H1 (cell line): ENCODE data around the gene MYO18A. TPM values are rescaled to one million over a fixed set of nuclear protein-coding genes. Genes with fewer than 3 reads are reported as not detected.

Experiments used
- CTCF ChIA-PET: fragments of 300-600 bp; sonication (Branson Sonifier 250); formaldehyde crosslinking; loops from one replicate; lab custom pipeline; 2021; ENCODE audit not compliant: partially characterized antibody; lab: Charles Lee
- POLR2A ChIA-PET: fragments of 300-600 bp; sonication (Branson Sonifier 250); formaldehyde crosslinking; loops from one replicate; lab custom pipeline; 2021; ENCODE audit warnings: inconsistent platforms; ENCODE audit not compliant: partially characterized antibody; lab: Charles Lee
- DNase-seq, 2 experiments: peaks; one replicate each; pipeline versions ENCODE4 v3.0.0 to v3.0.0-alpha.2; 2010 to 2022; ENCODE audit warnings: low spot score in 2 of 2, low read depth in 1 of 2, mixed read lengths in 1 of 2
- FAIRE-seq: peaks from 2 replicates; lab custom pipeline; 2011; peaks lifted over from hg19 to GRCh38; lab: Jason Lieb, UNC
- H2AFZ ChIP-seq: 2 replicates; pipeline ENCODE4 v1.8.1; 2012; ENCODE audit warnings: low read length, inconsistent platforms
- H2AK5ac ChIP-seq: 2 replicates; pipeline ENCODE4 v1.6.1; 2013; ENCODE audit warnings: low read depth, low read length
- H2BK120ac ChIP-seq: replicated peaks from 2 replicates; pipeline ENCODE3; 2013; ENCODE audit warnings: low read depth, low read length, inconsistent platforms
- H2BK12ac ChIP-seq: 2 replicates; pipeline ENCODE4 v1.6.1; 2013; ENCODE audit warnings: low read depth, low read length
- H2BK15ac ChIP-seq: 2 replicates; pipeline ENCODE4 v1.6.1; 2013; ENCODE audit warnings: low read length
- H2BK20ac ChIP-seq: 2 replicates; pipeline ENCODE4 v1.6.1; 2013; ENCODE audit warnings: low read length
- H2BK5ac ChIP-seq: 2 replicates; pipeline ENCODE4 v1.6.1; 2013; ENCODE audit warnings: low read depth, low read length
- H3K14ac ChIP-seq: 2 replicates; pipeline ENCODE4 v1.6.1; 2013; ENCODE audit warnings: inconsistent platforms; ENCODE audit not compliant: insufficient read length
- H3K18ac ChIP-seq: 2 replicates; pipeline ENCODE4 v1.6.1; 2013; ENCODE audit warnings: low read length; ENCODE audit errors: extremely low read depth
- H3K23ac ChIP-seq: 2 replicates; pipeline ENCODE4 v1.6.1; 2013; ENCODE audit warnings: inconsistent platforms; ENCODE audit not compliant: insufficient read length
- H3K23me2 ChIP-seq: 2 replicates; pipeline ENCODE4 v1.6.1; 2013; ENCODE audit warnings: low read depth, low read length
- H3K27ac ChIP-seq: 2 replicates; pipeline ENCODE4 v1.6.1; 2011; ENCODE audit warnings: low read depth, low read length, inconsistent platforms
- H3K27me3 ChIP-seq, 4 experiments: replicated peaks in 1 of 4; 1 replicate in 1 of 4; 2 replicates in 3 of 4; pipeline versions ENCODE4 v1.6.1 to v1.8.1; 2011 to 2013; ENCODE audit warnings: low read length in 3 of 4, mild to moderate bottlenecking in 3 of 4, inconsistent platforms in 2 of 4, mixed read lengths in 2 of 4, moderate library complexity in 1 of 4; ENCODE audit not compliant: control insufficient read depth in 3 of 4, insufficient read depth in 3 of 4; ENCODE audit errors: extremely low read depth in 1 of 4
- H3K36me3 ChIP-seq, 4 experiments: 2 replicates each; pipeline versions ENCODE4 v1.6.1 to v1.8.1; 2011 to 2013; ENCODE audit warnings: mild to moderate bottlenecking in 4 of 4, low read length in 3 of 4, moderate library complexity in 2 of 4, control low read depth in 1 of 4, inconsistent platforms in 1 of 4; ENCODE audit not compliant: insufficient read depth in 4 of 4, control insufficient read depth in 2 of 4
- H3K4ac ChIP-seq: replicated peaks from 2 replicates; pipeline ENCODE3; 2013; ENCODE audit warnings: low read length, low read depth, mixed read lengths, inconsistent platforms; ENCODE audit not compliant: insufficient read length
- H3K4me1 ChIP-seq, 4 experiments: replicated peaks in 1 of 4; 1 replicate in 1 of 4; 2 replicates in 3 of 4; pipeline versions ENCODE4 v1.6.1 to v1.8.1; 2011 to 2013; ENCODE audit warnings: low read length in 3 of 4, inconsistent platforms in 2 of 4, mixed read lengths in 1 of 4; ENCODE audit not compliant: insufficient read depth in 4 of 4, control insufficient read depth in 3 of 4
- H3K4me2 ChIP-seq, 2 experiments: 2 replicates each; pipeline versions ENCODE4 v1.6.1 to v1.8.1; 2011 to 2013; ENCODE audit warnings: low read depth in 2 of 2, low read length in 2 of 2, control low read depth in 1 of 2, inconsistent platforms in 1 of 2, mild to moderate bottlenecking in 1 of 2; ENCODE audit not compliant: insufficient read depth in 1 of 2
- H3K4me3 ChIP-seq, 4 experiments: fragments of 200-600, 300-600 bp in 1 of 4; sonication (generic), shearing (Covaris generic), sonication (Bioruptor Twin) in 1 of 4; 2 replicates each; pipeline versions ENCODE4 v1.5.1 to v1.8.1; 2011 to 2016; ENCODE audit warnings: low read length in 4 of 4, low read depth in 3 of 4, control low read depth in 2 of 4, inconsistent platforms in 2 of 4, mild to moderate bottlenecking in 2 of 4, mixed read lengths in 1 of 4, moderate library complexity in 1 of 4; ENCODE audit not compliant: insufficient read depth in 2 of 4; ENCODE audit errors: extremely low read depth in 1 of 4
- H3K56ac ChIP-seq: replicated peaks from 2 replicates; pipeline ENCODE3; 2013; ENCODE audit warnings: low read depth, mild to moderate bottlenecking, mixed read lengths, low read length, inconsistent platforms; ENCODE audit not compliant: insufficient read length
- H3K79me1 ChIP-seq: 2 replicates; pipeline ENCODE4 v1.6.1; 2013; ENCODE audit warnings: low read depth, low read length, control low read depth
- H3K79me2 ChIP-seq, 2 experiments: 2 replicates each; pipeline versions ENCODE4 v1.6.1 to v1.8.1; 2012 to 2013; ENCODE audit warnings: low read length in 2 of 2, mild to moderate bottlenecking in 2 of 2, inconsistent platforms in 1 of 2; ENCODE audit not compliant: insufficient read depth in 2 of 2, control insufficient read depth in 1 of 2
- H3K9ac ChIP-seq, 4 experiments: replicated peaks in 1 of 4; 1 replicate in 1 of 4; 2 replicates in 3 of 4; pipeline versions ENCODE4 v1.6.1 to v1.8.1; 2011 to 2013; ENCODE audit warnings: low read depth in 3 of 4, low read length in 3 of 4, control low read depth in 2 of 4, mild to moderate bottlenecking in 2 of 4, moderate library complexity in 2 of 4, inconsistent platforms in 1 of 4; ENCODE audit errors: extremely low read depth in 1 of 4
- H3K9me3 ChIP-seq, 2 experiments: 2 replicates each; pipeline versions ENCODE4 v1.6.1 to v1.8.1; 2012 to 2013; ENCODE audit warnings: mild to moderate bottlenecking in 2 of 2, moderate library complexity in 2 of 2, control low read depth in 1 of 2, inconsistent platforms in 1 of 2, low read depth in 1 of 2, low read length in 1 of 2, mixed read lengths in 1 of 2; ENCODE audit not compliant: insufficient read depth in 2 of 2
- H4K20me1 ChIP-seq, 2 experiments: replicated peaks in 1 of 2; 2 replicates each; pipeline versions ENCODE3 to v1.8.1; 2011 to 2013; ENCODE audit warnings: inconsistent platforms in 2 of 2, low read length in 2 of 2, mild to moderate bottlenecking in 1 of 2; ENCODE audit not compliant: insufficient read depth in 2 of 2, control insufficient read depth in 1 of 2
- H4K5ac ChIP-seq: 2 replicates; pipeline ENCODE4 v1.6.1; 2013; ENCODE audit warnings: low read length, low read depth, mixed read lengths, inconsistent platforms; ENCODE audit not compliant: insufficient read length
- H4K8ac ChIP-seq: 2 replicates; pipeline ENCODE4 v1.8.0; 2013; ENCODE audit warnings: mild to moderate bottlenecking, moderate library complexity, low read length, inconsistent platforms; ENCODE audit not compliant: insufficient read depth; ENCODE audit errors: extremely low read depth
- H4K91ac ChIP-seq: replicated peaks from 2 replicates; pipeline ENCODE3; 2013; ENCODE audit warnings: low read length, mixed read lengths, inconsistent platforms; ENCODE audit not compliant: insufficient read length
- CEBPB ChIP-seq: IDR thresholded peaks from 2 replicates; pipeline ENCODE4 v1.6.1; 2012; ENCODE audit warnings: low read depth, low read length
- EP300 ChIP-seq, 2 experiments: IDR thresholded peaks; 1 replicate in 1 of 2; 2 replicates in 1 of 2; pipeline ENCODE4 v1.6.1; 2011 to 2012; ENCODE audit warnings: low read depth in 2 of 2, low read length in 2 of 2, mild to moderate bottlenecking in 2 of 2, borderline replicate concordance in 1 of 2, inconsistent platforms in 1 of 2, moderate library complexity in 1 of 2
- FOSL1 ChIP-seq: IDR thresholded peaks from 2 replicates; pipeline ENCODE4 v1.6.1; 2011; ENCODE audit warnings: mild to moderate bottlenecking, low read depth, low read length, moderate library complexity; ENCODE audit not compliant: insufficient read depth
- HDAC6 ChIP-seq: IDR thresholded peaks from one replicate; pipeline ENCODE4 v1.7.1; 2012; ENCODE audit warnings: low read depth, mild to moderate bottlenecking, inconsistent platforms, low read length, moderate library complexity
- JUN ChIP-seq: IDR thresholded peaks from 2 replicates; pipeline ENCODE4 v1.6.1; 2011; ENCODE audit warnings: low read depth, mild to moderate bottlenecking, improper control_type of control experiment, low read length
- KDM1A ChIP-seq: fragments of 200-600, 300-600 bp; sonication (generic); IDR thresholded peaks from 2 replicates; pipeline ENCODE4 v1.7.1; 2016; ENCODE audit warnings: mild to moderate bottlenecking, low read length, borderline replicate concordance
- KDM4A ChIP-seq: IDR thresholded peaks from one replicate; pipeline ENCODE4 v1.7.1; 2012; ENCODE audit warnings: low read depth, mild to moderate bottlenecking, moderate library complexity, low read length, inconsistent platforms; ENCODE audit not compliant: severe bottlenecking
- MAX ChIP-seq: IDR thresholded peaks from 2 replicates; pipeline ENCODE4 v1.6.1; 2012; ENCODE audit warnings: inconsistent platforms
- RNF2 ChIP-seq: fragments of 200-900, 300-1000 bp; sonication (generic); IDR thresholded peaks from 2 replicates; pipeline ENCODE4 v1.7.1; 2016; ENCODE audit warnings: borderline replicate concordance, low read depth, mild to moderate bottlenecking, antibody characterized with exemption, low read length; ENCODE audit not compliant: poor library complexity, severe bottlenecking; ENCODE audit errors: missing control alignments
- SIRT6 ChIP-seq: IDR thresholded peaks from one replicate; pipeline ENCODE4 v1.7.1; 2012; ENCODE audit warnings: low read length, inconsistent platforms
- SUZ12 ChIP-seq: fragments of 200-600 bp; sonication (generic); IDR thresholded peaks from 2 replicates; pipeline ENCODE4 v1.6.1; 2012; ENCODE audit warnings: mild to moderate bottlenecking, inconsistent platforms, low read length, moderate library complexity, mixed read lengths
- USF2 ChIP-seq: IDR thresholded peaks from 2 replicates; pipeline ENCODE4 v1.6.1; 2011; ENCODE audit warnings: low read length, improper control_type of control experiment
- WGBS, 2 experiments: shearing (Covaris generic) in 1 of 2; methylation state at CpG; one replicate each; pipeline versions ENCODE4 v1.1.6 to v1.1.7; 2013 to 2015; ENCODE audit warnings: low lambda C conversion rate in 2 of 2, mixed read lengths in 2 of 2, inconsistent platforms in 1 of 2, low coverage in 1 of 2, missing lambda C conversion rate in 1 of 2; ENCODE audit not compliant: insufficient replicate concordance in 2 of 2, insufficient coverage in 1 of 2, insufficient read length in 1 of 2; ENCODE audit errors: extremely low coverage in 1 of 2, missing lambda C conversion rate in 1 of 2; 5-methylcytosine and 5-hydroxymethylcytosine counted together
- polyA plus RNA-seq, 7 experiments: library from polyadenylated mRNA; depleted of rRNA in 3 of 7; stranded (reverse) in 5 of 7; unstranded in 2 of 7; fragments of >200 nt in 5 of 7; fragments of 200-250 nt in 2 of 7; gene quantifications; 1 replicate in 5 of 7; 2 replicates in 1 of 7; 4 replicates in 1 of 7; pipeline versions ENCODE4 v1.2.1 to v1.2.3, GENCODE V29; 2011 to 2013; ENCODE audit warnings: missing spikeins in 2 of 7, mixed read lengths in 2 of 7
- total RNA-seq: library from RNA; stranded (reverse); fragmentation: NEBNext Ultra II Directional; extraction: Animal tissue kit (Norgen Biotek cat#: 25700); gene quantifications from 2 replicates; pipeline ENCODE4 v1.2.1, GENCODE V29; 2021

MYO18A gene
- total and polyA plus RNA-seq, 2 of the 8 experiments (the other 6 are each of a cell fraction or from before 2014, with no cell fraction given) = 7.6 to 43.8 TPM

- Histone ChIP-seq H2BK12ac (no peak overlapping the region), H2AFZ (no peak overlapping the region), H3K4me3 (no peak overlapping the region), H4K20me1 (no peaks in the 10 kb centered on the region), H3K36me3 (peaks cover 0 to 3% (median 0%) of the 10 kb centered on the region in 4 experiments; a peak in 2 of 8 replicates), H4K91ac (no peak overlapping the region), H3K23ac (no peak overlapping the region), H3K79me1 (no peaks in the 10 kb centered on the region), H3K4ac (no peak overlapping the region), H4K8ac (no peak overlapping the region), H3K27me3 (no peaks in the 10 kb centered on the region), H2BK120ac (no peak overlapping the region), H3K56ac (no peak overlapping the region), H3K9me3 (no peaks in the 10 kb centered on the region), H3K4me1 (peaks cover 0 to 11% (median 8%) of the 10 kb centered on the region in 4 experiments; a peak in 6 of 7 replicates), H3K18ac (no peak overlapping the region), H2BK5ac (no peak overlapping the region), H3K23me2 (no peaks in the 10 kb centered on the region), H3K27ac (no peak overlapping the region), H2BK20ac (no peak overlapping the region), H3K9ac (no peak overlapping the region), H3K79me2 (no peaks in the 10 kb centered on the region), H4K5ac (no peak overlapping the region), H3K14ac (no peak overlapping the region), H3K4me2 (no peak overlapping the region), H2BK15ac (no peak overlapping the region), H2AK5ac (no peak overlapping the region)
- CTCF ChIA-PET = interaction anchor here (0.6 to 19.8 kb wide), 11 partner anchors 20 to 217 kb away, joined by 3 to 548 read pairs (median 41); partner anchors contain the start of genes PHF12 and SEZ6
- whole genome bisulfite sequencing, 2 experiments = 95% methylated on average over 6 of the region's 6 CpGs; no CpG with 5 or more reads in 1 of the 2 experiments
- DNase-seq (no peak), FAIRE-seq (no peak)
- POLR2A ChIA-PET = no interaction called here
- TF ChIP-seq USF2 (no peak), CEBPB (no peak), JUN (no peak), KDM1A (no peak), KDM4A (no peak), RNF2 (no peak), SIRT6 (no peak), MAX (no peak), EP300 (IDR thresholded peaks at IDR 0.05; ENCODE audit: borderline replicate concordance in 1 of 2, low read depth in 2 of 2, low read length in 2 of 2) (no peak), FOSL1 (no peak), SUZ12 (no peak), HDAC6 (no peak)
Measured at GRCh38 chr17:29119265-29119664, 60.9 kb downstream of the MYO18A start.
